HG03108 (cell line): ENCODE results near the gene LRRC37B.
"Not testable (repeated sequence)": the region's sequence is repeated elsewhere in the genome, so short reads cannot be mapped to it uniquely, and the experiment has no call there.

Source experiments
- ATAC-seq: cut with Tn5 transposase; IDR thresholded peaks from one replicate; pipeline ENCODE4 v1.9.1; 2021; ENCODE audit warnings: moderate library complexity; ENCODE audit not compliant: unreplicated experiment

Gene LRRC37B

DNA sequence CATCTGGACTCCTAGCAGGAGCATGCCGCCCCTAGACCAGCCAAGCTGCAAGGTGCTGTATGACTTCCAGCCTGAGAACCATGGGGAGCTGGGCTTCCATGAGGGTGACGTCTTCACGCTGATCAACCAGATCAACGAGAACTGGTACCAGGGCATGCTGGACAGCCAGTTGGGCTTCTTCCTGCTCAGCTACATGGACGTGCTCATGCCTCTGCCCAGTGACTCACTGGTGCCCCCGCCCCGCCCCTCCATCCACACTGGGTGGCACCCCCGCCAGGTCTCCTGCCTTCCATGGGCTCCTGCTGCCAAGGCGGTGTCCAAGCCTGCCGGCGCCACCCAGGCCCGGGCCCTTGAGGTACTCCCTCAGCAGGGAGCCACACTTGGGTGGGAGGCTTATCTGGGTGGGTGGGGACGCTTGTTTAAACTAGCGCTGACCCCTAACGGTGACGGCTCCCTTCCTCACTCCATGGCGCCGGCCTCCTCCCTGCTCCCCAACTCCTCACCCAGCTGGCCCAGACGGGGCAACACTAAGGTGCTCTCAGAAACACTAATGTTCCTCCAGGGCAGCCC, 34.2 kb downstream of the LRRC37B start:
- not testable (repeated sequence) for ATAC-seq

DNA sequence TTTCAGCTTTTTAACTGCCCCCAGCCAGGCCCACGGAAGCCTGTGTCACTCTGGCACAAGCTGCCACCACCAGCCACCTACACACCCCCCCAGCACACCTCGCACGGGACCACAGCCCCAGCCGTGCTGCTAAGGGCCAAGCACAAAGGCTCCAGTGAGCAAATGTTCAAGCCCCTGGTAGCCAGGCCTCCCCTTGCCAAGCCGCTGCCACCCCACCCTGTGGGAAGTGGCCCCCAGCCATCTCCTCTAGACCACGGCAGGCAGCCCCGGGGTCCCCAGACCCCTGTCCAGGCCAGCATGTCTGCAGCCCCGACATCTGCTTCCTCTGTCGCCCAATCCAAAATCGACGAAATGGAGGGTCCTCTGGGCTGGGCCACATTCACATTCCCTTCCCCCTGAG, 35.1 kb downstream of the LRRC37B start:
- ATAC-seq = not testable (repeated sequence)

DNA sequence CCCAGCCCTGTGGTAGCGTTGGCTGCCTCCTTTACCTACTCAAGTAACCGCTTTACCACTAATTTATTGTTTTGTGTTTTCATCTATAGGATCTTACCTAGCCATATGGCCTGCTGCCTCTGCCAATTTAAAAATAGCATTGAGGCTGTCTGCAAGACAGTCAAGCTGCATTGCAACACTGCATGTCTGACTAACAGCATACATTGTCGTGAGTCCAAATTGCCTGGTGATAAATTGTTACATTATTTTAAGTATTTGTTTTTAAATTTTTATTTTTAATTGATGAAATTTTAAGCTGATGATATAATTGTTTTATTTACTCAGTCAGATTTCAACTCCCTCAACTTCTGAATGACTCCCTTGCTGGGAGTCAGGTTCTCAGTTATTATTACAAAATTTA, 38.4 kb downstream of the LRRC37B start:
- not testable (repeated sequence) for ATAC-seq

DNA sequence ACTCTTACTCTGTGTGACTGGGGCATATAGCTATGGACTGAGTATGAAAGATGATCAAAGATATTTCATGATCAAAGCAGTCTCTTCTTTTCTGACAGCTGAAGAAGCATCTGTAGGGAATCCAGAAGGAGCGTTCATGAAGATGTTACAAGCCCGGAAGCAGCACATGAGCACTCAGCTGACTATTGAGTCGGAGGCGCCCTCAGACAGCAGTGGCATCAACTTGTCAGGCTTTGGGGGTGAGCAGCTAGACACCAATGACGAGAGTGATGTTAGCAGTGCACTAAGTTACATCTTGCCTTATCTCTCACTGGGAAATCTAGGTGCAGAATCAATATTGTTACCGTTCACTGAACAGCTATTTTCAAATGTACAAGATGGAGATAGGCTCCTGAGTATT, 40.5 kb downstream of the LRRC37B start:
- ATAC-seq = not testable (repeated sequence)

DNA sequence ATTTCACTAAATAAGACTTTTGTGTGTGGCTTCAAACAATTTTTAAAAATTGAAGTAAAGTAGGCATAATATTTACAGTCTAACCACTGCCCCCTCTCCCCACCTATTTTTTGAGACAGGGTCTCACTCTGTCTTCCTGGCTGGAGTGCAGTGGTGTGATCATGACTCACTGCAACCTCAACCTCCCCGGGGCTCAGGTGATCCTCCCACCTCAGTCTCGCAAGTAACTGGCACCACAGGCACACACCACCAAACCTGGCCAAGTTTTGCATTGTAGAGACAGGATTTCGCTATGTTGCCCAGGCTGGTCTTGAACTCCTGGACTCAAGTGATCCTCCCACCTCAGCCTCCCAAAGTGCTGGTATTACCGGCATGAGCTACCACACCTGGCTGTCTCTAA, 47.8 kb downstream of the LRRC37B start:
- not testable (repeated sequence) for ATAC-seq

DNA sequence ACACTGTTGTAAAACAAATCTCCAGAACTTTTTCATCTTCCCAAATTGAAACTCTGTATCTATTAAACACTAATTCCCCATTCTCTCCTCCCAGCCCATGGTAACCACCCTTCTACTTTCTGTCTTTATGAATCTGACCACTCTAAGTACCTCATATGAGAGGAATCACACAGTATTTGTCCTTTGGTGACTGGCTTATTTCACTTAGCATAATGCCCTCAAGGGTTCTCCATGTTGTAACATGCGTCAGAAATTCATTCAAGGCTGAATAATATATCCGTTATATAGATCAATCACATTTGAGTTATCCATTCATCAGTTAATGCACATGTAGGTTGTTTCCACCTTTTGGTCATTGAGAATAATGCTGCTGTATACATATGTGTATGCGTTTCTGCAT, 48.2 kb downstream of the LRRC37B start:
- not testable (repeated sequence) for ATAC-seq

DNA sequence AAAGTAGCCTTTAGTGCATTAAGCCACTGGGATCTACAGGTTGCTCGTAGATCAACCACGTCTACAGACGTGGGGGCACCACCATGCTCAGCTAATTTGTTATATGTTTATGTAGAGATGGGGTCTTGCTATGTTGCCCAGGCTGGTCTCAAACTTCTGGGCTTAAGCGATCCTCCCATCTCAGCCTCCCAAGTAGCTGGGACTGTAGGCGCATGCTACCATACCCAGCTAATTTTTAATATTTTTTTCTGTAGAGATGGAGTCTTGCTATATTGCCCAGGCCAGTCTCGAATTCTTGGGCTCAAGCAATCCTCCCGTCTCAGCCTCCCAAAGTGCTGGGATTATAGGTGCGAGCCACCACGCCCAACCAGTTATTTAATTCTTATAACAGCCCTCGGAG, 49.3 kb downstream of the LRRC37B start:
- not testable (repeated sequence) for ATAC-seq

DNA sequence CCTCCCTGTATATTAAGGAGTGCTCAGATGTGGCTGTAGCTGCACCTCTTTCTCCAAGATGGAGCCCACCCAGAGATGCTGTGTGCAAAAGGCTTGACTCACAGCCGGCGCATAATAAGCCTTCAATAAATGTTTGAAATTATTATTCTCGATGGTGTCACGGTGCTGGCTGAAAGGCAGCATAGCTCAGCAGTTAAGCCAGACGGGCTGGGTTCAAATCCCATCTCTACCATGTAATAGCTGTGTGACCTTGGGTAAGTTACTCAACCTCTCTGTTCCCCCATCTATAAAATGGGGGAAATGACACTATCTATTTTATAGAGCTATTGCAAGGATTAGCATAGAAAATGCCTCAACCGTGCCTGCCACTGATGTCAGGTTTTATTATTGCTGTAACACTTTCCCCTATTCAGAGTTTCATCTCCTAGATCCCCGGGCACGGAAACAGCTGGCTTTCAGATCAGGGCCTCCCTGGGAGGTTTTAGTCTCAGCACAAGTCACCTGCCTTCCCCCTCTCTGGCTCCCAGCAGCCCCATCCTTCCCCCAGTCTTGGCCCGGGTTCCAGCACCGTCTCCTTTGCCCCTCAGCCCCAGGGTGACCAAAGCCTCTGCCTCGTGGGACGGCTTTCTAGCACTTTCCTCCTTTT, 50.4 kb downstream of the LRRC37B start:
- not testable (repeated sequence) for ATAC-seq

DNA sequence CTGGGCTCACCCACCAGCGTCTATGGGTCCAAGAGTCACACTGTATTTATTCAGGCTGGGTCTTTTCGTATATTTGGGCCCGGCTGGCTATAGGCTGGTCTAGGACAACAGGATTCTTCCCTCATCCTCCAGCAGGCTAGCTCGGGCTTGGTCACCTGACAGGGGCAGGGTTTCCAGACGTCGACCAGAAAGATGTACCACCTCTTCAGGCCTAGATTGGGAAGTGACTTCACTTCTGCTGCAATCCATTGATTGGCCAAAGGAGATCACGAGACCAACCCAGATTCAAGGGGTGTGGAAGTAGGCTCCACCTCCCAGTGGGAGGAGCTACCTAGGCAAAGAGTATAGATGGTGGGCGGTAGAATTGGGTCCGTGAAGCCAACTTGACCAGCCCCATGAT, 53.5 kb downstream of the LRRC37B start:
- not testable (repeated sequence) for ATAC-seq

DNA sequence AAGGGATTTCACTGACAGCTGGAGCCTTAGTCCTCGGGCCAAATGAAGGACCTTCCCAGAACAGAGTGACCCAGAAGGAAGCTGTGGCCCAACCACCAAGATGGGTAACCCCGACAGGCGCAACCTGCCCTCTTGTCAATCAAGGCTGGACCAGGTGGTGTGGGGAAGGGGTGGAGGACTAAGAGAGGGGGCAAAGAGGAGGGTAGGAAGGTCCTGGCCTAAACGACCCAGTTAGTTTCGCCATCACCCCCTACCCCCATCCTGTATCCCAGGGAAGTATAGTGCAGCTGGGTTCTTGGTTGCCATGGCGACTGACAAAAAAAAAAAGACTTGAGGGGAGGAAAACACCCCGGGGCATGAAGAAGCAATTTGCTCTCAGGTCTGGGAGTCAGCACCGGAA, 54.7 kb downstream of the LRRC37B start:
- ATAC-seq = not testable (repeated sequence)

DNA sequence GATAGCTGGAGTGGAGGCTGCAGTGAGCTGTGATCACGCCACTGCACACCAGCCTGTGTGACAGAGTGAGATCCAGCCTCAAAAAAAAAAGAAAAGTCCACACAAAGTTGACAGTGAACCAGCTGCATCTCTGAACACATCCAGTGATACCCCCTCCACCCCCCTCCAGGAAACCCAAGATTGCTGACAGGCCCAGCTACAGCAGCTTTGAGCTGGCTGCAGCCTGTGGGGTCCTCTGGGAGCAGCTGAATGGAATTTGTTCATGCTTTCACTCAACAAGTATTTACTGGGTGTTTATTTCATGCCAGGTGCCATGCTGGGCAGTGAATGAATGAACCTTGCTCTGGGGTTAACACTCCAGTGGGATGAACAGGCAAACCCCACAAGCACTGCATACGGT, 56.9 kb downstream of the LRRC37B start:
- ATAC-seq = not testable (repeated sequence)

DNA sequence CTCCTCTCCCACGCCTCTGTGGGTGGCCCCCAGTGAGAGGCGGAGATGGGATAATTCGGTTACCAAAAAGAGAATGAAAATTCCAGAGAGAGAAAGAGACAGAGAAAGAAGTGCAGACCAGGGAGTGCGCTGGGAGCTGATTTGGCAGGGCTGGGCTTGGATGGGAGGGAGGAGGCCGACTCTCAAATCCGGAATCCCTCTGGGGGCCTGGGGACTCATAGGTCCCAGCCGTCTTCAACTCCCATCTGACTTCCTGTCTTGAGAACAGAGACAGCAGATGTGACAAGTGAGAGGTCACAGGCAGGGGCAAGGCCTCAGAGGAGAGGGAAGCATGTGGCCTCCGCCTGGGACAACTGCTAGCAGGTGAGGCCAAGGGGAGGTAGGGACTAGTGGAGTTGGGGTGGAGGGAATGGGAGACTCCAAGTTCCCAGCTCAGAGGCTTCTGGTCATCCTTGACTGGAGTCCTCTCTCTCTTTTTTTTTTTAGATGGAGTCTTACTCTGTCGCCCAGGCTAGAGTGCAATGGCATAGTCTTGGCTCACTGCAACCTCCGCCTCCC, 59.0 kb downstream of the LRRC37B start:
- not testable (repeated sequence) for ATAC-seq

DNA sequence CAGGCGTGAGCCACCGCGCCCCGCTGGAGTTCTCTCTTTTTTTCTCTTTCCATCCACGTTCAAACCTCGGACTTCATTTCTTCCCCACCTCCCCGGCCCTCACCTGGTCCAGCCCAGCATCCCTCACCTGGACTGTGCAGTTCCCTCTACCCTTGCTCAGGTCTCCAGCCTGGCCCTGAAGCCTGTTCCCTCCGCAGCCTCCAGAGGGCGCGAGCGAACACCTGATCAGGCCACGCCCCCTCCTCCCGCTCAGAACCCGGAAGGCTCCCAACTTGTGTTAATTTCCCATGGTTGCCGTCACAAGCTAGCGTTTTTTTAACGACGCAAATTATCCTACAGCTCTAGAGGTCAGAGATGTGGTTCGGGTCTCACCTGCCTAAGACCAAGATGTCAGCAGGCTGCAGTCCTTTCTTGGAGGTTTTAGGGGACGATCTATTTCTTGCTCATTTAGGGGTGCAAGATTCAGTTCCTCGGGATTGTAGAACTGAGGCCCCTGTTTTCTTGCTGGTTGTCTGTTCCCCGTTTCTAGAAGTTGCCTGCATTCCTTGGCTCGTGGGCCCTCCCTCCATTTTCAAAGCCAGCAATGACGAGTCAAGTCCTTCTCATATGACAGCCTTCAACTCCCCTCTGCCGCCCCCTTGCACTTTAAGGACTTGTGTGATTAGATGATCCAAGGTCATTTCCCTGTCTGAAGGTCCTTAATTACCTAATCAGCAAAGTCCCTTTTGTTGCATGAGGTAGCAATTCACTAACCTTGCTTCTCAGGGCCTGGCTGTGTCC, 59.9 kb downstream of the LRRC37B start:
- ATAC-seq = not testable (repeated sequence)

DNA sequence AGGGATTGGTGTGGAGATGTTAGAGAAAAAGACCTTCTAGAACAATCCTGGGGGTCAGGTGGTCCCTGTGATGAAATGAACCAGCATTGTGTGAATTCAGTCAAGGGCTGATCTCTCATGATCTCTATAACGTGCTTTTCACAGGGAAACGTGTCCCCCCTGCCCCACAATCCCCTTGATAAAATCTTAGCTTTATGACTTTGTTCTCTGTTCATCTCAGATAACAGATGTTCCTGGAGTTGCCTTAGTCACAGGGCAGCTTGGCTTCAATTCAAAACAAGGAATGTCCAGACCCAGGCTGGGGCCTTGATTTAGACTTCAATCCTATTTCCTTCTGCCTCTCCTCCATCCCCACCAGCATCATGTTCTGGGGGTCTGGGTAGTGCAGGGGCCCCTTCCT, 61.9 kb downstream of the LRRC37B start:
- ATAC-seq = not testable (repeated sequence)

DNA sequence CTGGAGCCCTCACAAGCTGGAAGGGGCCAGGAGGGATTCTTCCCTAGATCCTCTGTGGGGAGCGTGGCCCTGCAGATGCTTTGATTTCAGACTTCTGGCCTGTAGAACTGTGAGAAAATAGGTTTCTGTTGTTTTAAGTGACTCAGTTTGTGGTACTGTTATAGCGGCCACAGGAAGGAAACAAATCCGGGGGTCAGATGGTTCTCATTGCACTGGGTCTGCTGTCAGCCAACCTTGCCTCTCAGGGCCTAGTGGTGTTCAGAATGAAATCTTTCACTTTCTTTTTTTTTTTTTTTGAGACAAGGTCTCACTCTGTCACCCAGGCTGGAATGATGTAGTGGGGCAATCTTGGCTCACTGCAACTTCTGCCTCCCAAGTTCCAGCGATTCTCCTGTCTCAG, 64.8 kb downstream of the LRRC37B start:
- peak; percentile 93 for ATAC-seq

DNA sequence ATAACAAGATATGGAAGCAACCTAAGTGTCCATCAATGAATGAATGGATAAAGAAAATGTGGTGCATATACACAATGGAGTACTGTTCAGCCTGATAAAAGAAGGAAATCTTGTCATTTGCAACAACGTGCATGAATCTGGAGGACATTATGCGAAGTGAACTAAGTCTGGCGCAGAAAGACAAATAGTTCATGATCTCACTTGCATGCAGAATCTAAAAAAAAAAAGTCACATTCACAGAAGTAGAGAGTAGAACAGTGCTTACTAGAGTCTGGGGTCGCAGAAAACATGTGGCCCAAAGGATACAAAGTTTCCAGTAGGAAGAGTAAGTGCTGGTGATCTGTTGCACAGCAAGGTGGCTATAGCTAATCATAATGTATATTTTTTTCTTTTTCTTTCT, 65.9 kb downstream of the LRRC37B start:
- not testable (repeated sequence) for ATAC-seq

DNA sequence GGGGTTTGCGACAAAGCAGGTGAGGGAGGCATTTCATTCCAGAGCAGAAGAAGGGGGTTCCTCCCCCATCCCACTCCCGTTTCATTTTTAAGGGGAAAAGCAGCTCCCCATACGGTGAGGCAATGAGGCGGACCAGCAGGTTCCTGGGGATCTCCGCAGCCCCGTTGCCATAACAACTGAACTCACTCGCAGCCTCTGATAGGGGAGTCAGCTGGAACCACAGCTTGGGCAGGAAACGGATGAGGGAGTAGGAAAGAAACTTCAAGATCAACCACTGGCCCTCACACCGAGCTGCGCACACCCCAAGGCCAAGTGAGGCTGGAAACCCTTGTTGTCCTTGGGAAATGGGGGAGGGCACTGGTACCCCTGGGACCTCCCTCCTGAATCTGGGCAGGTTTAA, 72.6 kb downstream of the LRRC37B start:
- ATAC-seq = peak; percentile 94

DNA sequence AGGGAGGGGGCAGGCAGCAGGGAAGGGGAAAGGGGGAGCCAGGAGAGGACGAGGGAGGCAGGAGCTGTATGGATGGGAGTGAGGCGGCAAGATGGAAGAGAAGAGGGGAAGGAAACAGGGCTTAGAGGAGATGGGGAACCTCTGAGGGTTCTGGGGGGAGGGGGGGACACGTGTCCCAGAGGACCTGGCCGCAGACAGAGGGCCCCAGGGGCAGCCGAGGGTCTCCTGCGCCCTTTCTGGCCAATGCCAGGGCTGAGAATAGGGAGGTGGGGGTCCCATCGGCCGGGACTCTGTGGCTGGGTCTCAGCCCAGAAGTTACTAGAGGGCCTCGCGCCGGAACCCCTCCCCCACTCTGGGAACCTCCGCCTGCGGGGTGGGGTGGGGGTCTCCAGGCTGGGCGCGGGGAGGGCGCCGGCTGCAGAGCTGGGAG, 76.4 kb downstream of the LRRC37B start:
- not testable (repeated sequence) for ATAC-seq

DNA sequence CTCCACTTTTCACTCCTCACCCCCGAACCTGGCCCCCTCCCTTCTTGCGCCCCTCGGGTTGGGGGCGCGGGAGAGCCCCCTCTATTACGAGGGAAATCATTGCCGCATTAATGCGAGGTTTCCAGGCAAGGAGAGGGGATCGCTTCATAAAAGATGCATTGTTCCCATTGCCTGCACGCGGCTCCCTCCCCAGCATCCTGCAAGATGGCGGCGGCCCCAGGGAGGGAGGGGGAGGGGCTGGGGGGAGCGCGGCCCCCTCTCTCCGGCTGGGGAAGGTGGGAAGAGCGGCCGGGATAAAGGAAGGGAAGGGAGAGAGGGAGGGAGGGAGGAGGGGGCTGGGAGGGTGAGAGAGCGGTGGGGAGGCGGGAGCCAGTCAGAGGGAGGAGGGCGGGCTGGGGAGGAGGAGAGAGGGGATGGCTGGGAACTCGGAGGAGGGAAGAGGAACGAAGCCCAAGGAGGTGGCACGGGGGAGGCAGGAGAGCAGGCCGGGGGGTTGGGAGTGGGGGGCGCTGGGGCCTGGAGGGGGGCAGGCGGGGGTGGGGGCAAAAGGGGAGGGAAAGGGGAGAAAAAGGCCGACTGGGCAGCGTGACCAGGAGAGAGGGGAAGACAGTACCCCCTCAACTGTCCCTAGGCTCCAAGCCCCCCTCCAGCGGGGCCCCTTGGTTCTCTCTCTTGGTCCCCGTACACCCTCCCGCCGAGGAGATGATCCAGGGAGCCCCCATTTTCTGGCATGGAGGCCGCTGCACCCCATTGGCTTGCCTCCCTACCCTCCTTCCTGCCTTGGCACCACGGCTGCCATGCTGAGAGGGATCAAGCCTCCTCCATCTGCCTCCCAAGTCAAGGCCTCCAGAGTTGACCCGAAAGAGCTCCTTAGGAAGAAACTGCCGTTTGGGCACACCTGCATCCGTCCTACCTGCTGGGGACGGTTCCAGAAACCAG, 77.1 kb downstream of the LRRC37B start:
- ATAC-seq = not testable (repeated sequence)
